Hepatocyte (in vitro differentiated cells): ENCODE measurements around the gene CAPNS2. TPM values are rescaled to one million over a fixed set of nuclear protein-coding genes. Genes with fewer than 3 reads are reported as not detected.

Experiments used
- DNase-seq: peaks from one replicate; pipeline ENCODE4 v3.0.0-alpha.2; 2016; ENCODE audit warnings: low spot score
- H2AFZ ChIP-seq: fragments of 200-600 bp; sonication (generic); 2 replicates; pipeline ENCODE4 v1.6.0; 2016; ENCODE audit warnings: antibody characterized with exemption, mild to moderate bottlenecking
- H3K27ac ChIP-seq: fragments of 200-600 bp; sonication (generic); 2 replicates; pipeline ENCODE4 v1.5.1; 2016; ENCODE audit warnings: mild to moderate bottlenecking
- H3K27me3 ChIP-seq: fragments of 200-600 bp; sonication (generic); 2 replicates; pipeline ENCODE4 v1.6.1; 2016
- H3K36me3 ChIP-seq: fragments of 200-600 bp; sonication (generic); replicated peaks from 2 replicates; pipeline ENCODE4 v1.5.1; 2016; ENCODE audit warnings: low read depth; ENCODE audit not compliant: insufficient read depth
- H3K4me1 ChIP-seq: fragments of 200-600 bp; sonication (generic); 2 replicates; pipeline ENCODE4 v1.5.1; 2016; ENCODE audit warnings: mild to moderate bottlenecking, moderate library complexity; ENCODE audit not compliant: insufficient read depth
- H3K4me2 ChIP-seq: fragments of 200-600 bp; sonication (generic); 2 replicates; pipeline ENCODE4 v1.6.0; 2016
- H3K4me3 ChIP-seq: fragments of 200-600 bp; sonication (generic); 2 replicates; pipeline ENCODE4 v1.5.1; 2016; ENCODE audit warnings: mild to moderate bottlenecking
- H3K79me2 ChIP-seq: fragments of 200-600 bp; sonication (generic); 2 replicates; pipeline ENCODE4 v1.6.0; 2017; ENCODE audit warnings: mild to moderate bottlenecking
- H3K9me2 ChIP-seq: fragments of 200-600 bp; sonication (generic); replicated peaks from 2 replicates; pipeline ENCODE4 v1.6.0; 2017; ENCODE audit warnings: mild to moderate bottlenecking; ENCODE audit not compliant: insufficient read depth
- H3K9me3 ChIP-seq: fragments of 200-600 bp; sonication (generic); 2 replicates; pipeline ENCODE4 v1.5.1; 2016; ENCODE audit warnings: low read depth, mild to moderate bottlenecking
- H4K20me1 ChIP-seq: fragments of 200-600 bp; sonication (generic); 2 replicates; pipeline ENCODE4 v1.6.0; 2016; ENCODE audit warnings: mild to moderate bottlenecking; ENCODE audit not compliant: insufficient read depth, poor library complexity, severe bottlenecking
- EZH2 ChIP-seq: fragments of 200-600 bp; sonication (generic); IDR thresholded peaks from 2 replicates; pipeline ENCODE4 v1.6.1; 2016; ENCODE audit warnings: antibody characterized with exemption, mild to moderate bottlenecking, borderline replicate concordance
- EZH2phosphoT487 ChIP-seq: fragments of 200-600 bp; sonication (generic); IDR thresholded peaks from one replicate; pipeline ENCODE4 v1.6.1; 2018; ENCODE audit warnings: antibody characterized with exemption, mild to moderate bottlenecking, low read depth, moderate library complexity; ENCODE audit not compliant: unreplicated experiment, severe bottlenecking
- WGBS: methylation state at CpG from one replicate; pipeline ENCODE4 v1.1.6; 2016; ENCODE audit warnings: low lambda C conversion rate; ENCODE audit errors: missing lambda C conversion rate; 5-methylcytosine and 5-hydroxymethylcytosine counted together
- polyA plus RNA-seq: library from polyadenylated mRNA; unstranded; fragments of >200 nt; fragmentation: Nextera tagmentation; extraction: Ambion mirVana; gene quantifications from 2 replicates; pipeline ENCODE4 v1.2.1, GENCODE V29; 2016
- total RNA-seq: library from RNA; depleted of rRNA; stranded (reverse); fragments of >200 nt; gene quantifications from 2 replicates; pipeline ENCODE4 v1.2.3, GENCODE V29; 2014
- TF ChIP-seq, protein P1 (sequence below): fragments of 200-600 bp; sonication (generic); IDR thresholded peaks from 2 replicates; pipeline ENCODE4 v1.5.1; 2016; ENCODE audit warnings: antibody characterized with exemption, mild to moderate bottlenecking; ENCODE audit not compliant: poor library complexity

The CAPNS2 gene
- total and polyA plus RNA-seq, 2 experiments from 2014 or later, result 0.30 TPM; not detected in 1

DNA sequence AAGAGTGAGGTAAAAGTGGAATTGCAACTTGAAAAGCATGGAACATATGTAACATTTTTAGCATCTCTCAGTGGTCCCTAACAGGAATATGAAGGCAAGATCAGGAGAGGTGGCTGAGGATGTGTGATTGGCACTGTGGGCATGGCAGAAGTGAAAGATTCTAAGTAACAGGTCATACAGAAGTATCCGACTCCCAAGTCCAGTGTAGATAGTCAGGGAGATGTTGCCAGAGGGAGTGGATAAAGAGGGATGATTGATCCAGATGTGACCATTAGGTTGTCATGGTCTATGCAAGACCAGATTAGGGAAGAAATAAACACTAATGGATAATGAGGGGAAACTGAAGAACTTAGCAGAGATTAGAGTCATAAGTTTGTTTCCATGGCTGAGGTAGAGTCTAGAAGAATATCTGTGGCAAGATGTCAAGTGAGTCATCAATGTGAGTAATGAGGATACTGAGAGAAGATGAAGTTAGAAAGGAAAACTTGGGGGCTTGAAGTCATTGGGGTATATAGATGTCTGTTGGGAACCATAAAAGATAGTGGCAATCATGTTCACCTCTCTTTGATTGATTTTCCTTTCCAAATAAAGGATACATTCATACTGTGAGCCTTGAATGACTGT is 23.9 kb upstream of the CAPNS2 start:
- no peak overlapping the region for H3K4me2 ChIP-seq
- no peaks in the 10 kb centered on the region for H4K20me1 ChIP-seq
- no peaks in the 10 kb centered on the region for H3K9me2 ChIP-seq
- H2AFZ ChIP-seq, result no peak overlapping the region
- H3K27ac ChIP-seq, result no peak overlapping the region
- H3K79me2 ChIP-seq, result no peaks in the 10 kb centered on the region
- 93% methylated on average over 1 of the region's 1 CpG for WGBS
- H3K9me3 ChIP-seq, result no peaks in the 10 kb centered on the region
- TF ChIP-seq, protein P1, sequence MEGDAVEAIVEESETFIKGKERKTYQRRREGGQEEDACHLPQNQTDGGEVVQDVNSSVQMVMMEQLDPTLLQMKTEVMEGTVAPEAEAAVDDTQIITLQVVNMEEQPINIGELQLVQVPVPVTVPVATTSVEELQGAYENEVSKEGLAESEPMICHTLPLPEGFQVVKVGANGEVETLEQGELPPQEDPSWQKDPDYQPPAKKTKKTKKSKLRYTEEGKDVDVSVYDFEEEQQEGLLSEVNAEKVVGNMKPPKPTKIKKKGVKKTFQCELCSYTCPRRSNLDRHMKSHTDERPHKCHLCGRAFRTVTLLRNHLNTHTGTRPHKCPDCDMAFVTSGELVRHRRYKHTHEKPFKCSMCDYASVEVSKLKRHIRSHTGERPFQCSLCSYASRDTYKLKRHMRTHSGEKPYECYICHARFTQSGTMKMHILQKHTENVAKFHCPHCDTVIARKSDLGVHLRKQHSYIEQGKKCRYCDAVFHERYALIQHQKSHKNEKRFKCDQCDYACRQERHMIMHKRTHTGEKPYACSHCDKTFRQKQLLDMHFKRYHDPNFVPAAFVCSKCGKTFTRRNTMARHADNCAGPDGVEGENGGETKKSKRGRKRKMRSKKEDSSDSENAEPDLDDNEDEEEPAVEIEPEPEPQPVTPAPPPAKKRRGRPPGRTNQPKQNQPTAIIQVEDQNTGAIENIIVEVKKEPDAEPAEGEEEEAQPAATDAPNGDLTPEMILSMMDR, result no peak
- TF ChIP-seq EZH2phosphoT487 (no peak), EZH2 (no peak)
- H3K36me3 ChIP-seq, result no peaks in the 10 kb centered on the region
- H3K4me1 ChIP-seq, result no peaks in the 10 kb centered on the region
- DNase-seq, result no peak
- H3K27me3 ChIP-seq, result no peaks in the 10 kb centered on the region
- H3K4me3 ChIP-seq, result no peak overlapping the region

DNA sequence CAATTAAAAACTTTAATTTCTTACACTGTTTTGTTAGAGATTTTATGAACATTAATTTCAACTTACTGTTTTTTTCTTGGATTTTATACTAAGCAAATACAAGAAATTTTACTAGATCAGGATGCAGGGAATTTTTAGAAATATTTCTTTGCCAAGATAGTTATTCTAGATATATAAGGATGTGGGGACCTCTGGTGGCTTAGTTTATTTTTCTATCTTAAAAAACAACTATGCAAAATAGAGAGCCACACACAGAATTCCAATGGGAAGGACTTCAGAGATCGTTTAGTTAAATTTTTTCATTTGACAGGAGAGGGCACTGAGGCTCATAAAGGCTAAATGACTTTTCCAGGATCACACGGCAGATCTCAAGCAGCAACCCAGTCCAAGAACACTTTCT is 23.0 kb upstream of the CAPNS2 start:
- DNase-seq, result peak; percentile 44
- TF ChIP-seq EZH2phosphoT487, result no peak
- TF ChIP-seq, protein P1, result peak; percentile 58

DNA sequence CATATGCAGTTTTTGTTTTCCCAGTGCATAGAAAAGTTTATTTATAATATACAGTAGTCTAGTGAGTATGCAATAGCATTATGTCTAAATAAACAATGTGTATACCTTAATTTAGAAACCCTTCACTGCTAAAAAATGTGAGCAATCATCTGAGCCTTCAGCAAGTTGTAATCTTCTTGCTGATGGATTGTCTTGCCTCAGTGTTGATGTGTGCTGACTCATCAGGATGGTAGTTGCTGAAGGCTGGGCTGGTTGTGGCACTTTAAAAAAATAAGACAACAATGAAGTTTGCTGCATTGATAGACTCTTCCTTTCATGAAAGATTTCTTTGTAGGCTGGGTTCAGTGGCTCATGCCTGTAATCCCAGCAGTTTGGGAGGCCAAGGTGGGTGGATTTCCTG is 13.9 kb upstream of the CAPNS2 start:
- Histone ChIP-seq H4K20me1 (no peaks in the 10 kb centered on the region), H3K4me3 (no peak overlapping the region), H3K9me3 (no peaks in the 10 kb centered on the region), H3K27ac (no peak overlapping the region), H3K36me3 (no peaks in the 10 kb centered on the region), H3K4me1 (no peaks in the 10 kb centered on the region), H3K9me2 (no peaks in the 10 kb centered on the region), H3K79me2 (no peaks in the 10 kb centered on the region), H3K4me2 (no peak overlapping the region), H2AFZ (no peak overlapping the region), H3K27me3 (no peaks in the 10 kb centered on the region)
- TF ChIP-seq EZH2phosphoT487, result no peak
- TF ChIP-seq, protein P1, result no peak
- no peak for TF ChIP-seq EZH2
- DNase-seq, result peak; percentile 22

More for the DNA sequence above, 23.0 kb upstream of the CAPNS2 start:
- no peak overlapping the region for H3K4me3 ChIP-seq
- H3K4me2 ChIP-seq, result no peak overlapping the region
- H3K27me3 ChIP-seq, result no peaks in the 10 kb centered on the region
- no peak overlapping the region for H2AFZ ChIP-seq
- WGBS, result 42% methylated on average over 2 of the region's 2 CpGs
- H3K36me3 ChIP-seq, result no peaks in the 10 kb centered on the region
- H3K4me1 ChIP-seq, result no peaks in the 10 kb centered on the region
- no peaks in the 10 kb centered on the region for H3K79me2 ChIP-seq
- no peak overlapping the region for H3K27ac ChIP-seq
- H4K20me1 ChIP-seq, result no peaks in the 10 kb centered on the region
- H3K9me3 ChIP-seq, result no peaks in the 10 kb centered on the region
- no peaks in the 10 kb centered on the region for H3K9me2 ChIP-seq

DNA sequence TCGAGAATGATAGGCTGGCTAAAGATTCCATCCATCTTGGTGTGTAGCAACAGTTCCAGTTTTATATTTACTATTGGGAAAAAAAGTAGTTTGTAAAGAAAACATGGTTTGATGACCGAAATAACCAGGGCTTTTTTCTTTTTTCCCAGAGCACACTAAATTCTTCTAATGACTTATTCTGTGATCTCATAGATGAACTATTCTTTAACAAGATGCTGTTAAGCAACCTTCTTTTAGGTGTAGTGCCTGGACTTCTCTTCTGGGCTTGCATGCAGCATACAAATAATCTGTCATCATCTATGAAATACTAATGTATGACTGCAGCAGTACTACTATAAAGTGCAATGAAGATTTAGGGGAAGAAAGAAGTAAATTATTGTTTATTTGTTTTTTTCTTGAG is 11.0 kb upstream of the CAPNS2 start:
- Histone ChIP-seq H3K4me3 (no peak overlapping the region), H3K4me1 (no peaks in the 10 kb centered on the region), H3K27me3 (no peaks in the 10 kb centered on the region), H3K36me3 (no peaks in the 10 kb centered on the region), H3K9me3 (no peaks in the 10 kb centered on the region), H3K4me2 (no peak overlapping the region), H3K27ac (no peak overlapping the region), H3K9me2 (no peaks in the 10 kb centered on the region), H4K20me1 (no peaks in the 10 kb centered on the region), H2AFZ (no peak overlapping the region), H3K79me2 (no peaks in the 10 kb centered on the region)
- no peak for DNase-seq
- TF ChIP-seq EZH2 (no peak), EZH2phosphoT487 (no peak)
- TF ChIP-seq, protein P1, result no peak
- 85% methylated on average over 2 of the region's 2 CpGs for WGBS
